GM12878 (cell line): ENCODE results near the gene PKMYT1. TPM values are rescaled to one million over a fixed set of nuclear protein-coding genes. Genes with fewer than 3 reads are reported as not detected.
A peak's percentile ranks its signal among the peaks of the same experiment; 100 is the strongest.

Source experiments
- IRF4 ChIP-seq: IDR thresholded peaks from 2 replicates; pipeline ENCODE4 v1.6.1; 2011; ENCODE audit warnings: low read depth, low read length
- KAT2A ChIP-seq: conservative IDR thresholded peaks from 2 replicates; pipeline ENCODE4 v1.6.1; 2011; ENCODE audit warnings: low read depth, low read length; ENCODE audit not compliant: control insufficient read depth
- MEF2A ChIP-seq: IDR thresholded peaks from 2 replicates; pipeline ENCODE4 v1.6.1; 2011; ENCODE audit warnings: low read depth, mild to moderate bottlenecking, low read length, moderate library complexity; ENCODE audit not compliant: insufficient read depth
- MTA2 ChIP-seq: fragments of 450-650 bp; IDR thresholded peaks from 2 replicates; pipeline ENCODE4 v1.6.1; 2016; ENCODE audit warnings: low read depth, mild to moderate bottlenecking, moderate library complexity
- NFIC ChIP-seq: IDR thresholded peaks from 2 replicates; pipeline ENCODE4 v1.6.1; 2012; ENCODE audit warnings: low read depth, mild to moderate bottlenecking, inconsistent platforms, low read length, moderate library complexity
- NFXL1 ChIP-seq: fragments of 450-650 bp; IDR thresholded peaks from 2 replicates; pipeline ENCODE4 v1.6.1; 2017; ENCODE audit warnings: antibody characterized with exemption, mild to moderate bottlenecking, borderline replicate concordance
- POLR2AphosphoS2 ChIP-seq: IDR thresholded peaks from 2 replicates; pipeline ENCODE4 v1.6.1; 2011; ENCODE audit warnings: low read depth, mild to moderate bottlenecking, low read length, improper control_type of control experiment, moderate library complexity
- SMC3 ChIP-seq: IDR thresholded peaks from 2 replicates; pipeline ENCODE4 v1.6.1; 2011; ENCODE audit warnings: low read length, improper control_type of control experiment, borderline replicate concordance
- polyA plus RNA-seq, 11 experiments: library from polyadenylated mRNA; depleted of rRNA in 4 of 11; unstranded in 6 of 11; stranded (reverse) in 5 of 11; fragments of >200 nt; fragmentation: Nextera tagmentation in 4 of 11; fragmentation: Illumina TruSeq in 1 of 11; extraction: Ambion mirVana in 4 of 11; extraction: Trizol in 1 of 11; gene quantifications; 1 replicate in 1 of 11; 2 replicates in 10 of 11; pipeline versions ENCODE4 v1.2.1 to v1.2.3, GENCODE V29; 2011 to 2016; ENCODE audit warnings: inconsistent platforms in 2 of 11, missing spikeins in 2 of 11, low read depth in 1 of 11
- total RNA-seq, 4 experiments: library from RNA; depleted of rRNA in 3 of 4; stranded (reverse); fragments of >200 nt in 3 of 4; fragmentation: Illumina TruSeq in 1 of 4; extraction: Trizol in 1 of 4; gene quantifications; 2 replicates each; pipeline versions ENCODE4 v1.2.1 to v1.2.3, GENCODE V29; 2013 to 2021
- TF ChIP-seq, protein P1 (sequence below): fragments of 450-650 bp; IDR thresholded peaks from 2 replicates; pipeline ENCODE4 v1.6.1; 2016; ENCODE audit warnings: mild to moderate bottlenecking
- TF ChIP-seq, protein P2 (sequence below): IDR thresholded peaks from 2 replicates; pipeline ENCODE4 v1.6.1; 2012; ENCODE audit warnings: low read length, inconsistent platforms

Gene PKMYT1
- total and polyA plus RNA-seq, 10 of the 15 experiments (the other 5 are each of a cell fraction or from before 2014, with no cell fraction given) = 4.6 to 101 (median 29.9) TPM

DNA sequence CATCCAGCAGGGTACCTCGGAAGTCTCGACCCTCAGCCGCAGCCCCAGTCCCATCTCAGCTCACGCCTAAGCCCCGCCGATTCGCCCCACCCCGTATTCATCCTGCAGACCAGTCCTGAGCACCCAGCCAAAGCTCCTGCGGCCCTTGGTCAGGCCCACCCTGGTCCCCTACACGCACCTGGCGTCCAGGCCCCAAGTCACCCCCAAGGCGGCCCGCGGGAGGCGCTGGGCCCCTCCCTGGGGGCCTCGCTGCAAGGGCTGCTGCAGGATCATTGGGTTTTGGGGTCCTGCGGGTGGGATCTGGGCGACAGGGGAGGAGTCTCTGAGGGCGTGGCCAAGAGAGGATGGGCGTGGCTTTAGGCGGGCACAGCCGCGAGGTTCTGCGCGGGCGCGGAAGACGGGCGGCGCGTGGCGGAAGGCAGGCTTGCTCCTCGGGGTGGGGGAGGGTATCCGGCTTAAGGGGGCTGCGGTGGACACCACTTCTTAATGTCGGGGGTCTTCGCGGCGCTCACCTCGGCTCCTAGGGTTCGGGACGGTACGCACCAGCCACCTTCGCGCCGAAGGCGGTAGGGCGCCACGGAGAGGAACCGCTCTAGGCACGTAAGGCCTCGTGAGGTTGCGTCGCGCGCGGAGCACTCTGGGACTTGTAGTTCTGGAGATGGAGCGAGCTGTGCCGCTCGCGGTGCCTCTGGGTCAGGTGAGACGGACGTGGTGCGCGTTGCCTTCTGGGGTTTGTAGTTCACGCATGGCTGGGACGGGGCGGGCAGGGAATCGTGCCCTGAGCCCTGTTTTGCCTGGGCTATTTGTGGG lies 43.6 kb upstream of the PKMYT1 start, which contains the start of the genes HCFC1R1 and THOC6 (continued):
- TF ChIP-seq, protein P1, sequence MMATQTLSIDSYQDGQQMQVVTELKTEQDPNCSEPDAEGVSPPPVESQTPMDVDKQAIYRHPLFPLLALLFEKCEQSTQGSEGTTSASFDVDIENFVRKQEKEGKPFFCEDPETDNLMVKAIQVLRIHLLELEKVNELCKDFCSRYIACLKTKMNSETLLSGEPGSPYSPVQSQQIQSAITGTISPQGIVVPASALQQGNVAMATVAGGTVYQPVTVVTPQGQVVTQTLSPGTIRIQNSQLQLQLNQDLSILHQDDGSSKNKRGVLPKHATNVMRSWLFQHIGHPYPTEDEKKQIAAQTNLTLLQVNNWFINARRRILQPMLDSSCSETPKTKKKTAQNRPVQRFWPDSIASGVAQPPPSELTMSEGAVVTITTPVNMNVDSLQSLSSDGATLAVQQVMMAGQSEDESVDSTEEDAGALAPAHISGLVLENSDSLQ = peak; percentile 53; the same call in 1 of the 2 replicates
- peak; percentile 86 for TF ChIP-seq POLR2AphosphoS2
- TF ChIP-seq MEF2A = no peak
- TF ChIP-seq NFXL1 = no peak
- TF ChIP-seq NFIC = no peak
- TF ChIP-seq IRF4 = no peak
- no peak for TF ChIP-seq KAT2A
- TF ChIP-seq MTA2 = no peak
- no peak for TF ChIP-seq SMC3
- TF ChIP-seq, protein P2, sequence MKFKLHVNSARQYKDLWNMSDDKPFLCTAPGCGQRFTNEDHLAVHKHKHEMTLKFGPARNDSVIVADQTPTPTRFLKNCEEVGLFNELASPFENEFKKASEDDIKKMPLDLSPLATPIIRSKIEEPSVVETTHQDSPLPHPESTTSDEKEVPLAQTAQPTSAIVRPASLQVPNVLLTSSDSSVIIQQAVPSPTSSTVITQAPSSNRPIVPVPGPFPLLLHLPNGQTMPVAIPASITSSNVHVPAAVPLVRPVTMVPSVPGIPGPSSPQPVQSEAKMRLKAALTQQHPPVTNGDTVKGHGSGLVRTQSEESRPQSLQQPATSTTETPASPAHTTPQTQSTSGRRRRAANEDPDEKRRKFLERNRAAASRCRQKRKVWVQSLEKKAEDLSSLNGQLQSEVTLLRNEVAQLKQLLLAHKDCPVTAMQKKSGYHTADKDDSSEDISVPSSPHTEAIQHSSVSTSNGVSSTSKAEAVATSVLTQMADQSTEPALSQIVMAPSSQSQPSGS = no peak
